Measurements from ENCODE around the gene BSDC1. TPM values are rescaled to one million over a fixed set of nuclear protein-coding genes. Genes with fewer than 3 reads are reported as not detected.
A peak's percentile ranks its signal among the peaks of the same experiment; 100 is the strongest.

BSDC1 gene
- polyA plus RNA-seq, 1 of the 3 experiments (the other 2 are of a cell fraction), result 51.0 TPM

GRCh38 chr1:32335790-32336590 is 58.3 kb downstream of the BSDC1 start, which contains the start of gene MARCKSL1 (continued):
- TF ChIP-seq GATA2 (CRISPR knock-in tag; IDR thresholded peaks at IDR 0.05) (no peak), USF2 (IDR thresholded peaks at IDR 0.05; ENCODE audit: borderline replicate concordance, low read depth, low read length) (no peak), TCF12 (IDR thresholded peaks at IDR 0.05) (no peak), NFIC (IDR thresholded peaks at IDR 0.05; ENCODE audit: borderline replicate concordance) (no peak; the same call in 1 of the 2 replicates), JUND (IDR thresholded peaks at IDR 0.05) (no peak), YY1 (IDR thresholded peaks at IDR 0.05; ENCODE audit: low read depth) (no peak), ELF1 (IDR thresholded peaks at IDR 0.05) (no peak), MAX (IDR thresholded peaks at IDR 0.05; ENCODE audit: low read depth) (peak; percentile 47), IRF3 (IDR thresholded peaks at IDR 0.05; ENCODE audit: low read depth, low read length) (no peak), POLR2AphosphoS5 (IDR thresholded peaks at IDR 0.05; ENCODE audit: low read depth, low read length) (peak; percentile 99), MXI1 (IDR thresholded peaks at IDR 0.05; ENCODE audit: low read depth, low read length) (peak; percentile 45; the same call in 1 of the 2 replicates)

GRCh38 chr1:32335535-32335789 is 58.8 kb downstream of the BSDC1 start:
- peaks cover 21% of the 10 kb centered on the region for H3F3A ChIP-seq (replicated peaks; ENCODE audit: insufficient read depth)
- H3K36me3 ChIP-seq (replicated peaks in 1 of 2; ENCODE audit: control insufficient read depth in 1 of 2, insufficient read depth in 2 of 2, low read length in 1 of 2), result peaks cover 14 to 38% of the 10 kb centered on the region in 2 experiments
- peaks cover 31% of the 10 kb centered on the region for H4K20me1 ChIP-seq (ENCODE audit: insufficient read depth)
- no peaks in the 10 kb centered on the region for H3K9me2 ChIP-seq
- peak overlapping the region; percentile 96 for H3K9ac ChIP-seq
- CTCF ChIA-PET, result interaction anchor here (1.0 to 3.7 kb wide), 6 partner anchors 10 to 377 kb away, joined by 3 to 24 read pairs (median 4); no protein-coding TSS in a partner anchor
- peak overlapping the region; percentile 36 to 81; a peak in 3 of 4 replicates for H3K27ac ChIP-seq (ENCODE audit: low read depth in 2 of 2, low read length in 1 of 2)
- H3K4me1 ChIP-seq (ENCODE audit: control insufficient read depth in 1 of 2, insufficient read depth in 2 of 2, low read depth in 1 of 2, low read length in 1 of 2), result peaks cover 8 to 31% of the 10 kb centered on the region in 2 experiments; a peak in 3 of 4 replicates
- no peak for DNase-seq
- no peaks in the 10 kb centered on the region for H3K9me3 ChIP-seq
- POLR2A ChIA-PET, result interaction anchor here (0.5 to 2.1 kb wide), 14 partner anchors 9 to 156 kb away, joined by 3 to 24 read pairs (median 4); partner anchors contain the start of genes BSDC1, HDAC1 and TXLNA
- no peak overlapping the region for H2AFZ ChIP-seq (ENCODE audit: low read depth)
- 0% methylated on average over 10 of the region's 34 CpGs for WGBS (ENCODE audit: low lambda C conversion rate)
- H3K79me2 ChIP-seq (ENCODE audit: insufficient read depth), result peaks cover 44% of the 10 kb centered on the region
- H3K27me3 ChIP-seq (ENCODE audit: insufficient read depth), result no peaks in the 10 kb centered on the region
- peak overlapping the region; percentile 98 for H3K4me2 ChIP-seq
- H3K4me3 ChIP-seq (ENCODE audit: low read depth in 2 of 2, low read length in 1 of 2), result peak overlapping the region; percentile 84 to 92
- TF ChIP-seq TAF1 (IDR thresholded peaks at IDR 0.05; ENCODE audit: borderline replicate concordance, low read depth, low read length) (no peak), GABPA (IDR thresholded peaks at IDR 0.05; ENCODE audit: low read depth) (no peak), REST (IDR thresholded peaks at IDR 0.05; ENCODE audit: low read depth, low read length) (no peak), EP300 (IDR thresholded peaks at IDR 0.05; ENCODE audit: borderline replicate concordance in 1 of 2, low read depth in 1 of 2, low read length in 1 of 2) (no peak), NRF1 (IDR thresholded peaks at IDR 0.05; ENCODE audit: low read depth, low read length) (no peak), USF2 (IDR thresholded peaks at IDR 0.05; ENCODE audit: borderline replicate concordance, low read depth, low read length) (no peak), MXI1 (IDR thresholded peaks at IDR 0.05; ENCODE audit: low read depth, low read length) (no peak), FOSL2 (IDR thresholded peaks at IDR 0.05; ENCODE audit: borderline replicate concordance, low read depth) (no peak), POLR2AphosphoS5 (IDR thresholded peaks at IDR 0.05; ENCODE audit: low read depth, low read length) (no peak), GATA2 (CRISPR knock-in tag; IDR thresholded peaks at IDR 0.05) (no peak)

Measured in SK-N-SH (cell line).